ENCODE measurements around the gene THADA.

DNA sequence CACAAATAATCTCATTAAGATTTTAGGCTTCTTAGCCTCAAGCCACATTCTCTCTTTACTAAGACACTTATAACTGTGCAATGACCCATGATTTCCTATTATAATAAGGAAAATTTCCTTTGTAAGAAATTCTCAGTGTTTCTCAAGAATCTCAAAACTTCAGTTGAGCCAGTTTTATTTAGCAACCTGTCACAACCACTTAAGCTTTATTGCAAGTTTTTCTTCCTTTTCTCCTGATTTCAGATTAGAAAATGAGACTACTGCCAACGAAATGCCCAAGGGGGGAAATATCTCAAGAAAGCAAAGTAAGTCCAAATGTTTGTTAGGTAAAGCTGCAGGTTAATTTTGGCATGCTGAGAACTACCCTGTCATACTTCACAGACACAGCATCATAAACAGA is 178.5 kb downstream of the THADA start:
- TF ChIP-seq, protein P1, sequence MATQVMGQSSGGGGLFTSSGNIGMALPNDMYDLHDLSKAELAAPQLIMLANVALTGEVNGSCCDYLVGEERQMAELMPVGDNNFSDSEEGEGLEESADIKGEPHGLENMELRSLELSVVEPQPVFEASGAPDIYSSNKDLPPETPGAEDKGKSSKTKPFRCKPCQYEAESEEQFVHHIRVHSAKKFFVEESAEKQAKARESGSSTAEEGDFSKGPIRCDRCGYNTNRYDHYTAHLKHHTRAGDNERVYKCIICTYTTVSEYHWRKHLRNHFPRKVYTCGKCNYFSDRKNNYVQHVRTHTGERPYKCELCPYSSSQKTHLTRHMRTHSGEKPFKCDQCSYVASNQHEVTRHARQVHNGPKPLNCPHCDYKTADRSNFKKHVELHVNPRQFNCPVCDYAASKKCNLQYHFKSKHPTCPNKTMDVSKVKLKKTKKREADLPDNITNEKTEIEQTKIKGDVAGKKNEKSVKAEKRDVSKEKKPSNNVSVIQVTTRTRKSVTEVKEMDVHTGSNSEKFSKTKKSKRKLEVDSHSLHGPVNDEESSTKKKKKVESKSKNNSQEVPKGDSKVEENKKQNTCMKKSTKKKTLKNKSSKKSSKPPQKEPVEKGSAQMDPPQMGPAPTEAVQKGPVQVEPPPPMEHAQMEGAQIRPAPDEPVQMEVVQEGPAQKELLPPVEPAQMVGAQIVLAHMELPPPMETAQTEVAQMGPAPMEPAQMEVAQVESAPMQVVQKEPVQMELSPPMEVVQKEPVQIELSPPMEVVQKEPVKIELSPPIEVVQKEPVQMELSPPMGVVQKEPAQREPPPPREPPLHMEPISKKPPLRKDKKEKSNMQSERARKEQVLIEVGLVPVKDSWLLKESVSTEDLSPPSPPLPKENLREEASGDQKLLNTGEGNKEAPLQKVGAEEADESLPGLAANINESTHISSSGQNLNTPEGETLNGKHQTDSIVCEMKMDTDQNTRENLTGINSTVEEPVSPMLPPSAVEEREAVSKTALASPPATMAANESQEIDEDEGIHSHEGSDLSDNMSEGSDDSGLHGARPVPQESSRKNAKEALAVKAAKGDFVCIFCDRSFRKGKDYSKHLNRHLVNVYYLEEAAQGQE (IDR thresholded peaks at IDR 0.05; ENCODE audit: insufficient replicate concordance, low read depth): no peak
- TF ChIP-seq, protein P2, sequence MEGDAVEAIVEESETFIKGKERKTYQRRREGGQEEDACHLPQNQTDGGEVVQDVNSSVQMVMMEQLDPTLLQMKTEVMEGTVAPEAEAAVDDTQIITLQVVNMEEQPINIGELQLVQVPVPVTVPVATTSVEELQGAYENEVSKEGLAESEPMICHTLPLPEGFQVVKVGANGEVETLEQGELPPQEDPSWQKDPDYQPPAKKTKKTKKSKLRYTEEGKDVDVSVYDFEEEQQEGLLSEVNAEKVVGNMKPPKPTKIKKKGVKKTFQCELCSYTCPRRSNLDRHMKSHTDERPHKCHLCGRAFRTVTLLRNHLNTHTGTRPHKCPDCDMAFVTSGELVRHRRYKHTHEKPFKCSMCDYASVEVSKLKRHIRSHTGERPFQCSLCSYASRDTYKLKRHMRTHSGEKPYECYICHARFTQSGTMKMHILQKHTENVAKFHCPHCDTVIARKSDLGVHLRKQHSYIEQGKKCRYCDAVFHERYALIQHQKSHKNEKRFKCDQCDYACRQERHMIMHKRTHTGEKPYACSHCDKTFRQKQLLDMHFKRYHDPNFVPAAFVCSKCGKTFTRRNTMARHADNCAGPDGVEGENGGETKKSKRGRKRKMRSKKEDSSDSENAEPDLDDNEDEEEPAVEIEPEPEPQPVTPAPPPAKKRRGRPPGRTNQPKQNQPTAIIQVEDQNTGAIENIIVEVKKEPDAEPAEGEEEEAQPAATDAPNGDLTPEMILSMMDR (IDR thresholded peaks at IDR 0.05; ENCODE audit: insufficient read depth, low read length): no peak
- no peak for TF ChIP-seq GABPA (IDR thresholded peaks at IDR 0.05; ENCODE audit: low read depth)

Data from HL-60 (cell line).